AG08395 (cell line): ENCODE data around the gene GABARAP.
A peak's percentile ranks its signal among the peaks of the same experiment; 100 is the strongest.

Experiments used
- DNase-seq: peaks from one replicate; pipeline ENCODE4 v3.0.0; 2012; ENCODE audit warnings: mixed read lengths, low spot score

The GABARAP gene

DNA sequence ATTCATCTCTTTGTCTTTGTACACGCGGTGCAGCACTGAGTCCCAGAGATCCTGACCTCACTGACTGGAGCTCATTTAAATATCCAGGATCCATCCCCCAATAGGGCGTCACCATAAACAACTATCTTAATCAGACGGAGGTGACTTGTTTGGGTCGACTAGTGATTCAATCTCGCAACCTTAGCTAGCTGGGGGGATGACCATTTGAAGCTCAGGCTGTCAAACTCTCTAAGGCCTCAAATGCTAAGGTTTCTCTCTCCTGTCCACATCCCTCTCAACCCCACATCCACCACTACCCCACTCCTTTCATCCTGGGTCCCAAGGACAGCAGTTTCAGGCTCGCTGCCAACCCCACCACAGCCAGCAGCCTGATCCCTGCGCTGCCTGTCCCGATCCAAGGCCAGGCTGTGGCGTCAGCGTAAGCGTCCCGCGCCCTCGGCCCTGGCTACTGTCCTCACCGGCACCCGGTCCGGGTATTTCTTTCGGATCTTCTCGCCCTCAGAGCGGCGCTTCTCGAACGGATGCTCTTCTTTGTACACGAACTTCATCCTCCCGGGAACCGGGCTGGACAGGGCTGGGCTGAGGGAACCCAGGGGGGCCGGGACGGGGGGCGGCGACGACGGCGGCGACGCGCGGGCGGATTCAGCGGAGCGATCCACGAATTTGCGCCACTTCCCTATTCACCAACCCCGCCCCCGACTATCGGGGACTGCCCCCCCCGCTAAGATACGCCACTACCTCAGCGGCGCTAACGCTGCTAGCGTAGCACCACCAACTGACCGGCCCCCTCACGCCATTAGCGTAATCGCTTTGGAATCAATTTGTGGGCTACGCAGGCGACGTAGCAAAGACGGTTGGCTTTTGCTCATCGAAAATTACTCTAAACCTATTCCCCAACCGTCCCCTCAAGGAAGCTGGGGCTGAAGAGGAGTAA is at the start of gene GABARAP:
Gene GABARAP (minus strand): TSS at position 667 of the 934 bp plus-strand sequence. CDS start 119 bp downstream, at position 548.
- peak; percentile 86 for DNase-seq

DNA sequence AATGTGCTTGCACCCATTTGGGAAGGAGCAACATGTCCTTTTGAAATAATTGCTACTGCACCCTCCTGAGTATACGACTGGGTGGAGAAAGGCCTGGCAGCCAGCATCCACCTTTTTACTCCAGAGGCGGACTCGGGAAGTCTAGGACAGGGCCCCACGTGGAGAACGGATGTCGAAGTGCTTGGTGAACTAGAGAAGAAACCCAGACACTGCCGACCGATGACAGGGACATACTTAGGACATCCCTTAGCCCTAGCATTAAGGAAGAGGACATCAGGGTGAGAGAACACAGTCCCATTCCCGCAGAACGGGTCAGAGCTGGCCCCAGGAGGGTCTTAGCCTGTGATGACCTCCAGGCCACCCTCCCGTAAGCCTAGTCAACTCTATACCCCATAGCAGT is 48.4 kb upstream of the GABARAP start:
- DNase-seq: no peak

DNA sequence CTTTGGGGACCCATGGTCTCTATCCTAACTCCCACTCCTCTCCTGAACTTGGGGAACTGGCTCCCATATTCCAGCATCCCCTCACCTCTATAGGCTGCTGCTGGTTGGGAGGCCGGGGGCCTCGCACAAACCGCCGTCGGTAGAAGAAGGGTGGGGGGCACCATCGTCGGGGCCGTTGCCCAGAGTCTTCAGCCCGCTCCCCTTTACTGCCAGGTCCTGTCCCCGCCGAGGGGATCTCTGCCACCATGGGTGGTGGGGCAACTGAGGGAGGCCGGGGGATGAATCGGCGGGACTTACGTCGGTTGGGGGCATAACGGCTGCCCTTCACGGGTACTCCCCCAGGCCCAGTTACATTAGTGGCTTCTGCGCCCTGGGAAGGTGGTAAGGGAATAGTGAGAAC is 47.9 kb upstream of the GABARAP start:
- no peak for DNase-seq

DNA sequence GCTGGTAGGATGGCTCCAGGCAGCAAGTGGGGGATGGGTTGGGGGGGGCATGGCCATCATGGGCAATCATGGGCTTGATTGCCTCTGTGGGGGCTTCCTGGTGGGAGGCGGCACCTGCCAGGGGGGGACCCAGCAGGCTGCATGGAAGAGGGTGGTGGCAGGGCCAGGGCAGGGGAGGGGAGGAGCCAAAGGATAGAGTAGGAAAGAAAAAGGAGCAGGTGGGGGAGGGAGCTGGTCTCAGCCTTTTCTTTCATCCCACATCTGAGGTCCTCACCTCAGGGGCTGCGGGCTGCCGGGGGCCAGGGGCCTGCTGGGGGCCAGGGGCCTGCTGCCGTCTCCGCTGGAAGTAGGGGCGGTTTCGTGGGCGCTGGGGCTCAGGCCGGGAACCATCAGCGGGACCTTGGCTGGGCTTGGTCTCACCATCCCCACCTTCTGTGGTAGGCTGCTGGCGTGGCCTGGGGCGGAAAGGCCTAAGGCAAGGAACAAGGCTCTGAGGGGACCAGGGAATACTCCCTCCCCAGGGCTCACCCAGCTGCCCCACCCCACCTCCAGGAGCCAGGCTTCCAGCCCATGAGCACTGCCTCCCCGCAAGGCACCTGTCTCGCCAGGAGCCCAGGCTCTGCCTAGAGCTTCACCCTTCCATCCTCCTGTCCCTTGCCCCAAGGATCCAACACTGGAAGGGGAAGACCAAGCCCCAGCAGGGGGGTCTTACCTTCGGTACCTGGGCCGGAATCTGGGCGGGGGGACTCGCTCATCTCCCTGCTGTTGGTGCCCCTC is 47.2 kb upstream of the GABARAP start:
- no peak for DNase-seq

DNA sequence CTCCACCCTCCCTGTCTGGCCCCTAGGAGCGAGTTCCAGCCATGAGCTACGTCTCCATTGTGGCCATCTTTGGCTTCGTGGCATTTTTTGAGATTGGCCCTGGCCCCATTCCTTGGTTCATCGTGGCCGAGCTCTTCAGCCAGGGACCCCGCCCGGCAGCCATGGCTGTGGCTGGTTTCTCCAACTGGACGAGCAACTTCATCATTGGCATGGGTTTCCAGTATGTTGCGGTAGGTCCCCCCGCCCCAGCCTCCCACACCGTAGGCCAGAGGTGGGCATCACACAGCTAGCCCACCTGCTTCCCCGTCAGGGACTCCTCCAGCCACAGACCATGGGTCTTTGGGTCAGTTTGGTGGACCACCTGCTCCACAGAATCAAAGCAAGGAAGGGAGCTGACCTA is 43.4 kb upstream of the GABARAP start:
- DNase-seq: no peak

DNA sequence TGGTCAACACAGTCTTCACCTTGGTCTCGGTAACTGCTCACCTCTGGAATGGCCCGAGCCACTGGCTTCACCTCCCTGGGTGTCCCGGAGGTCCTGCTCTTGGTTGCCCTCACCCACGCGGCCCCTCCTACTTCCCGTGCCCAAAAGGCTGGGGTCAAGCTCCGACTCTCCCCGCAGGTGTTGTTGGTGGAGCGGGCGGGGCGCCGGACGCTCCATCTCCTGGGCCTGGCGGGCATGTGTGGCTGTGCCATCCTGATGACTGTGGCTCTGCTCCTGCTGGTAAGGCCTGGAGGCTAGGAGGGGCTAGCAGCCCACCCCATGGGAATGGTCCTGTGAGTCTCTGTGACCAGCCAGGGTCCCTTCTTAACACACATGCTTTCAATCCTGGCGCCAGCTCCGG is 42.7 kb upstream of the GABARAP start:
- DNase-seq: no peak

DNA sequence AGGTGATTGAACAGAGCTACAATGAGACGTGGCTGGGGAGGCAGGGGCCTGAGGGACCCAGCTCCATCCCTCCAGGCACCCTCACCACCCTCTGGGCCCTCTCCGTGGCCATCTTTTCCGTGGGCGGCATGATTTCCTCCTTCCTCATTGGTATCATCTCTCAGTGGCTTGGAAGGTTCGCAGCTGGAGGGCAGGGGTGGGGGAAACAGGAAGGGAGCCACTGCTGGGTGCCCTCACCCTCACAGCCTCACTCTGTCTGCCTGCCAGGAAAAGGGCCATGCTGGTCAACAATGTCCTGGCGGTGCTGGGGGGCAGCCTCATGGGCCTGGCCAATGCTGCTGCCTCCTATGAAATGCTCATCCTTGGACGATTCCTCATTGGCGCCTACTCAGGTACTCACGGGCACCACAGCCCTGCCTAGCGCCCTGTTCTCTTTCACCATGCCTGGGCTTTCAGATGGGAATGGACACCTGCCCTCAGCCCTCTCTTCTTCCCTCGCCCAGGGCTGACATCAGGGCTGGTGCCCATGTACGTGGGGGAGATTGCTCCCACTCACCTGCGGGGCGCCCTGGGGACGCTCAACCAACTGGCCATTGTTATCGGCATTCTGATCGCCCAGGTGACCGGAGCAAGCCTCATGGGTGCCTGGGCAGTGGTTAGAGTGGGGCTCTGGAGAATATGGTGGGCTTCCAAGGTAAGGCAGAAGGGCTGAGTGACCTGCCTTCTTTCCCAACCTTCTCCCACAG is 41.4 kb upstream of the GABARAP start:
- DNase-seq: no peak

DNA sequence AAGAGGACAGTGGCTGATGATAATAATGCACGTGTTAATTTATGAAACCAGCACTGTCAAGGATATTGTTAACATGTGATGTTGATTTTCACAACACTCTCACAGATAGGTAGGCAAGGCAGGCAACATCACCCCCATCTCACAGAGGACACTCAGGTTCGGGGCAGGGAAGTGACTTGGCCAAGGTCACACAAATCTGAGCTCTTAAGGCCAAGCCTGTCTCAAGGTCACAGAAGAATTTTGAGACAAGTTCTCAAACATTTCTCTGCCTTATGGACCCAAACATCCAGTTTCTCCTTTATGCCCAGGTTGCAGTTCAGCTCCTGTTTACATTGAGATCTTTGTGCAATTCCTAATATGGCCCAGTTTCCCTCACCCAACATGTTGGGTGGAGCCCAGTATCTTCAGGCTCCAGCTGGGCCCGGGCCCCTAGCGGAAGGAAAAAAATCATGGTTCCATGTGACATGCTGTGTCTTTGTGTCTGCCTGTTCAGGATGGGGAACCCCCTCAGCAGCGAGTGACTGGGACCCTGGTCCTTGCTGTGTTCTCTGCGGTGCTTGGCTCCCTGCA is 40.6 kb upstream of the GABARAP start:
- DNase-seq: no peak

DNA sequence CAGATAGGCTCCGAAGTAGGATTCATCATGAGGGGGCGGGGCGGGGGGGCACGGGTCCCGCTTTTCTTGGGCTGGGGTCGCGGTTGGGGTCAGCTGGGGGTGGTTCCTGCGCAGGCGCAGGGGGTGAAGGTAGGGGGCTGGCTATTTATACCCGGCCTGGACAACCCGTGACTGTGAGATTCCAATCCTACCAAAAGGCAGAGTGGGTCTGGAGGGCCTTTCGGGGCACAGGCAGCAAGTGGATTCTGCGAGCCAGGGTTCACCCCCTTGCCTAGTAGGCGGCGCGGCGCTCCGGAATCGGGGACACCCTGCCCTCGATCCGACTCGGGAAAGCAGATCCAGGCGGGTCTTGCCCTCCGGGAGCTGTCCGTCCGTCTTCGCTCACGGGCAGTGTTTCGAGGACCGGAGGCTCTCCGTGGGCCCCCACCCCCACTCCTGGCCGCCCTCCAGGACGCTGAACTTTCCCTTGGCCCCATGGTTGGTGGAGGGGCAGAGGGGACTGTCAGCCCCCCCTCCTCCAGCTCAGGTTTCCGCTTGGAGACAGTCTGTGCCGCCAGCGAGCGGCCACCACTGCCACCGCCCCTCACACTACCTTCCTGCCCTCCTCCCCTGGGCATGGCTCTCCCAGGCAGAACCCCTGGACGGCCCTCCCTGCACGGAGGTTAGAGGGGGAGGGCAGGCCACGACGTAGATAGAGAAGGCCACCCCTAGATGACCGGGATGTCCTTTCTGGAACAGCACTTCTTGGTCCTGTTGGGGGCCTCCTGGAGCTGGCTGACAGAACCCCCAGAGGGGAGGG is 39.9 kb upstream of the GABARAP start:
- no peak for DNase-seq

DNA sequence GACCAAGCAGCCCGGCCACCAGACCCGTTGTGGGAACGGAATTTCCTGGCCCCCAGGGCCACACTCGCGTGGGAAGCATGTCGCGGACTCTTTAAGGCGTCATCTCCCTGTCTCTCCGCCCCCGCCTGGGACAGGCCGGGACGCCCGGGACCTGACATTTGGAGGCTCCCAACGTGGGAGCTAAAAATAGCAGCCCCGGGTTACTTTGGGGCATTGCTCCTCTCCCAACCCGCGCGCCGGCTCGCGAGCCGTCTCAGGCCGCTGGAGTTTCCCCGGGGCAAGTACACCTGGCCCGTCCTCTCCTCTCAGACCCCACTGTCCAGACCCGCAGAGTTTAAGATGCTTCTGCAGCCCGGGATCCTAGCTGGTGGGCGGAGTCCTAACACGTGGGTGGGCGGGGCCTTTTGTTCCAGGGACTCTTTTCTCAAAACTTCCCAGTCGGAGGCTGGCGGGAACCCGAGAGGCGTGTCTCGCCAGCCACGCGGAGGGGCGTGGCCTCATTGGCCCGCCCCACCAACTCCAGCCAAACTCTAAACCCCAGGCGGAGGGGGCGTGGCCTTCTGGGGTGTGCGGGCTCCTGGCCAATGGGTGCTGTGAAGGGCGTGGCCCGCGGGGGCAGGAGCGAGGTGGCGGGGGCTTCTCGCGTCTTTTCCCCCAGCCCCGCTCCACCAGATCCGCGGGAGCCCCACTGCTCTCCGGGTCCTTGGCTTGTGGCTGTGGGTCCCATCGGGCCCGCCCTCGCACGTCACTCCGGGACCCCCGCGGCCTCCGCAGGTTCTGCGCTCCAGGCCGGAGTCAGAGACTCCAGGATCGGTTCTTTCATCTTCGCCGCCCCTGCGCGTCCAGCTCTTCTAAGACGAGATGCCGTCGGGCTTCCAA is 39.1 kb upstream of the GABARAP start, which contains the start of gene SLC2A4:
Gene SLC2A4 (plus strand): TSS at position 645 of the 879 bp plus-strand sequence. CDS start 217 bp downstream, at position 862.
- DNase-seq: peak; percentile 98

DNA sequence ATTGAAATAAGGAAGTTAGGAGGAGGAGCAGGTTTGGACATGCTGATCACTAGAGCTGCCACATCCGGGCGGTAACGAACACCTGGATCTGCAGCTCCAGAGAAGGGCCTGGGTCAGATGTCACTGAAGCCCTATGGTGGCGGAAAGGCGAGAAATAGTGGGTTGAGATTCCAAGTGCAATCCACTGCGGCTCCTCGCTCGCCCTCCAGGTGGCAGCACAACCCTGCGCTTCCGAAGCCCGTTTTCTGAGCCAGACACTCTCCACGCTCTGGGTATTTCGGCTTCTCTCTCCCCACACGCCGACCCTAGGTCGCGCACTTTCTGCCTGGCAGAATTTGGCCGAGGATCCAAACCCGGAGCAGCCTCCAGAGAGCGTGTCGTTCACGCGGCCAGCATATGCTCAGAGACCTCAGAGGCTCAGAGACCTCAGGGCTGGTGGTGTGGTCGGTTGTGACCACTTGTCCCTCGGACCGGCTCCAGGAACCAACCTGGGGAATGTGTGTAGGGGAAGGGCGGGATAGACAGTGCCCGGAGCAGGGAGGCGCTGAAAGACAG is 38.3 kb upstream of the GABARAP start:
- peak; percentile 92 for DNase-seq

DNA sequence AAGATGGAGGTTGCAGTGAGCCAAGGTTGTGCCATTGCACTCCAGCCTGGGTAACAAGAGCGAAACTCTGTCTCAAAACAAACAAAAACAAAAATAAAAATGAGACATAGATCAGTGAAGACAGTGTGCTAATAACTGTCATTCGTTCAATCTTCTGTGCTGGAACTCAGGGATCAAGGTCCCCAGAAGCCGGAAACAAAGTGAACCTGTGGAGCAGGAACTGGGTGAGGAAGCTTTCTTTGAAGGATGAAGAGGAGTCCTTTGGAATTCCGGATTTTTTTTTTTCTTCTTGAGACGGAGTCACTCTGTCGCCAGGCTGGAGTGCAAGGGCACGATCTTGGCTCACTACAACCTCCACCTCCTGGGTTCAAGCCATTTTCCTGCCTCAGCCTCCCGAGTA is 37.2 kb upstream of the GABARAP start:
- no peak for DNase-seq

DNA sequence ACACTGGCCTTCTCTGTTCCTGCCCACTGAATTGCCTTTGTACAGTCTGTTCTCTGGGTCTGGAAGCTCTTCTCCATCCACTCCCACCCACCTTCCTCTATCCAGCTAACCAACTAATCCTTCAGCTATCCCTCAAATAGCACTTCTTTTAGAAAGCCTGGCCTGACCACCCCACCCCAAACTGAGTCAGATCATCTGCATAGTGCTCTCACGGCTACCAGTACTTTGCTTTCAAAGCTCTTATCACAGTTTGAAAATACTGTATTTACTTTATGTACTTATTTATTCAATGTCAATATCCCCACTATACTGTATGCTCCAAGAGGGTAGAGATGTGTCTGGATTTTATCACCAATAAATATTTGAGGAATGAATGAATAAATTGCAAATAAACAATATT is 24.5 kb upstream of the GABARAP start:
- DNase-seq: no peak

DNA sequence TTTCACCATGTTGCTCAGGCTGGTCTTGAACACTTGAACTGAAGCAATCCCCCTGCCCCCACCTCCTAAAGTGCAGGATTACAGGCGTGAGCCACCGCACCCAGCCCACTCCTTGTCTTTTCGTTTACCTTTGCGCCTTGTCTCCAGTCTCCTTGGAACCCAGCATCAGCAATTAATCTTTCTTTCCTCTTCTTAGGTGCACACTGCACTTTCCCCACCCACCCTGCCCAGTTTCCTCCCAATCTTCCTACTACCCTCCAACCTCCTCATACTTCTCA is 21.5 kb upstream of the GABARAP start:
- DNase-seq: no peak

DNA sequence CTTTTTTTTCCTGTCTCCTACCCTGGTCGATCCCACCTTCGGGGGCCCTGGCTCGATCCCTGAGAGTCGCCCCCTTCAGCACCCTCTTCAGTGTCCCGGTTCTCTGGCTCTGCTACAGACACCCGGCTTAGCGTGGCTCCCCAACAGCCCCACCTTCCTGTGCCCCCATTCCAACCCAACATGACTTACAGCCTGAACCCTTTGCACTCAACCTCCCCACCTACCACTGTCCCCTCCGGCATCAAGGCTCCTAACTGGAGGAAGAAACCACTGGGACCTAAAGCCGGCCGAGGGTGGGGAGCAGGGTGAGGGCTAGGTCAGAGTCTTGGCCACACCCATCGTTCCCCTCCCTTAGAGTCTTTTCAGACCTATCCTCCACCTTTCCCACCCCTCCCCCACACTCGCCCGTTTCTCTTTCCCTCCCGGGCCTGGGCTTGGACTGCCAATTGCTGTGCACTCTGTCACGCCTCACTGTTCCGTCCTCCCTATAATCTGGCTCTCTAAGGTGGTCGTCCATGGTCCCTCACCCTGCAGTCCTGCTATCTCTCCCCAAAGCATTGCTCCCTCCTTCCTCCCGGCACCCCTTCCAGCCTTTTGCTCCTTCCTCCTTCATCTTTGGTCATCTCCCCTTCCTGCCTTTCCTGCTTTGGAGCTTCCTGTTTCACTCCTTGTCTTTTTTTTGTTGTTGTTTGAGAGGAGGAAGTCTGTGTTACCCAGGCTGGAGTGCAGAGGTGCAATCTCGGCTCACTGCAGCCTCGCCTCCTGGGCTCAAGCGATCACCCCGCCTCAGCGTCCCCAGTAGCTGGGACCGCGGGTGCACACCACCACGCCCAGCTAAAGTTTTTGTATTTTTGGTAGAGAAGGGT is 20.9 kb upstream of the GABARAP start:
- DNase-seq: no peak

DNA sequence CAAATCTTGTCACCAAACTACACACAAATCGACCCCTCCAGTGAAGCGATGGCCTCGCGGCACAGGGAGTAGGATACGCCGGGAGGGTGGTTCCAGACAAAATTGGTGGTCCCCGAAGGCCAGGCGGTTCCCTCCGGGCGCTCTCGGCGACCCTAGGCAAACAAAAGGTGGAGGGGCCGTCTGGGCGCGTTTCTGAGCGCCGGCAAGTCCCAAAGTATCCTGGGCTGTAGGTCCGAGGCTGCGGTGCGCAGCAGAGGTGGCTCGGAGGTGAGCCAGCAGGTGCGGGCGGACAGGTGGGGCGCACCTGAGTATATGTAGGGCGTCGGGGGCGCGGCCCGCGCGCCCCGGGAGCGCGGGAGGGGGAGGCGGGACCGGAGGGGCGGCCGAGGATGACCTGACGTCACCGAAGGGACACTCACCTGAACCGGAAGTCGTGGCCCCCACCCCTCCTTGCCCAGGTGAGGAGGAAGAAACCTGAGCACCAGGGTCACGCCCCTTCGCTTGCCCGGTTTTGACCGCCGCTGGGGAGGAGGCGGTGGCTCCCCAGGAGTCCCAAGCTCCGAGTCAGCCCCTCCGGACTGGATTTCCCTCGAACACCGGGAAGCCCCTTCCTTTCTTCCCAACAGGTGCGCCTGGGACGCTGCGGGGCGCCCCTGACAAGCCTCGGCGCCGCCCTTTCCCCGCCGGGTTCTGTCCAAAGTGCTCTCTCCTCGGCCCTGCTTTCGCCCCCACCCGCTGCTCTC is 20.1 kb upstream of the GABARAP start, which contains the start of gene CLDN7:
Gene CLDN7 (minus strand): TSS at position 287 of the 743 bp plus-strand sequence. CDS start 435 bp downstream, outside the sequence.
- DNase-seq: no peak

DNA sequence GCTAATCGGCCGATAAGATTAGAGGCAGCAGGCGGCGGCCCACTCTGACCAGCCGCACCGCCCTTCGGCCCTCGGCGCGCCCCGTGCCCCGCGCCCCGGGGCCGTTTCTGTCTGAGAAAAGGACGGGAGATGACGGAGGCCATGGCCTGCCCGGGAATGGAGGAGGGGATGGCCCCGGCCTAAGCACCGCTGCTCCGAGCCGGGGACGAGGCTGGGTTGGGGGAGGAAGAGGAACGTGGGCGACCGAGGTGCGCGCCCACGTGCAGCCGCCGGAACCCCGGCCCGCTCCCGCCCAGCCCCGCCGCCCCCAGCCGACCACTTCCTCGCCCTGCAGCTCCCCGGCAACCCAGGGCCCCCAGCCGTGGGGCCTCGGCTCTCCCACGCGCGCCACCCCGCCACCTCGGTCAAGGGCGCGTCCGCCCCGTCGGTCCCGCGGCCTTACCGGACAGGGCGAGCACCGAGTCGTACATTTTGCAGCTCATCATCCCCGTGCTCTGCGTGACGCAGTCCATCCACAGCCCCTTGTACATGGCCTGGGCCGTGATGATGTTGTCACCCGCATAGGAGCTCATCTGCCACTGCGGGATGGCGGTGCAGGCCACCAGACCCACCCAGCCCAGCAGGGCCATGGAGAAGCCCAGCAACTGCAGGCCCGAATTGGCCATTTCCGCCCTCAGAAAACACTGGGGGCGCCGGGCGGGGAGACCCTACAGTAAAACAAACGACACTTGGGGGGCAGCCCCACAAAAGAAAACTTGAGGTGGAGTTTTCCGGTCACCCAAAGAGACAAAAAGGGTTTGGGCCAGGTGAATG is 19.3 kb upstream of the GABARAP start:
- no peak for DNase-seq
